ENCODE results near the gene BTBD18. TPM values are rescaled to one million over a fixed set of nuclear protein-coding genes. Genes with fewer than 3 reads are reported as not detected.

Gene BTBD18
- total and polyA plus RNA-seq, 10 of the 15 experiments (the other 5 are each of a cell fraction or from before 2014, with no cell fraction given) = 0.05 to 0.58 (median 0.19) TPM; not detected in 6

- ATAC-seq (no peak), FAIRE-seq (no peak), DNase-seq (ENCODE audit: low read depth, low spot score) (no peak)
- H2AFZ ChIP-seq (ENCODE audit: control insufficient read depth, low read depth, low read length) = no peak overlapping the region
- H4K20me1 ChIP-seq (ENCODE audit: control insufficient read depth, insufficient read depth) = no peaks in the 10 kb centered on the region
- in situ Hi-C loops (cut with MboI) (no loop called here), intact Hi-C loops (cut with micrococcal nuclease; ENCODE audit: unreplicated experiment) (no loop called here)
- BruUV-seq (replicated peaks) = TSS peak; percentile 16
- H3K4me2 ChIP-seq (ENCODE audit: control insufficient read depth, insufficient read depth) = no peak overlapping the region
- RAD21 ChIA-PET (ENCODE audit: unreplicated experiment) = interaction anchor here (0.6 kb wide), 1 partner anchor 18 kb away, joined by 3 read pairs; no protein-coding TSS in a partner anchor
- H3K36me3 ChIP-seq (ENCODE audit: control insufficient read depth in 2 of 2, insufficient read depth in 2 of 2, low read length in 1 of 2) = peaks cover 3 to 5% of the 10 kb centered on the region in 2 experiments; a peak in 3 of 4 replicates
- H3K4me1 ChIP-seq (ENCODE audit: control insufficient read depth, insufficient read depth, low read length) = peaks cover 9% of the 10 kb centered on the region; the same call in 1 of the 2 replicates
- CTCF ChIA-PET = interaction anchor here (1.2 kb wide), 1 partner anchor 68 kb away, joined by 3 read pairs; no protein-coding TSS in a partner anchor
- H3K27me3 ChIP-seq (replicated peaks in 1 of 2; ENCODE audit: control insufficient read depth in 2 of 2, insufficient read depth in 2 of 2, low read length in 1 of 2) = no peaks in the 10 kb centered on the region
- TF ChIP-seq SMAD5 (IDR thresholded peaks at IDR 0.05; ENCODE audit: low read depth) (no peak), STAT1 (conservative IDR thresholded peaks at IDR 0.05) (no peak), NR2F1 (conservative IDR thresholded peaks at IDR 0.05) (no peak), CREB1 (IDR thresholded peaks at IDR 0.05; ENCODE audit: low read depth) (no peak), ELK1 (IDR thresholded peaks at IDR 0.05; ENCODE audit: low read depth, low read length) (no peak), ATF7 (IDR thresholded peaks at IDR 0.05; ENCODE audit: low read depth) (no peak), TARDBP (IDR thresholded peaks at IDR 0.05; ENCODE audit: borderline replicate concordance) (no peak), JUNB (IDR thresholded peaks at IDR 0.05) (no peak), ETV6 (conservative IDR thresholded peaks at IDR 0.05 in 1 of 2, IDR thresholded peaks at IDR 0.05 in 1 of 2; ENCODE audit: borderline replicate concordance in 1 of 2, low read depth in 1 of 2) (no peak), RAD51 (IDR thresholded peaks at IDR 0.05) (no peak)
- H3K27ac ChIP-seq (ENCODE audit: control insufficient read depth, insufficient read depth) = no peak overlapping the region
- no peaks in the 10 kb centered on the region for H3K9me3 ChIP-seq (replicated peaks; ENCODE audit: control insufficient read depth, insufficient read depth, low read length)
- POLR2A ChIA-PET = interaction anchor here (0.6 kb wide), 1 partner anchor 34 kb away, joined by 3 read pairs; no protein-coding TSS in a partner anchor
- SMC1A ChIA-PET (ENCODE audit: uncharacterized antibody, unreplicated experiment) = interaction anchor here (1.0 to 2.1 kb wide), 3 partner anchors 13 to 68 kb away, joined by 3 to 8 read pairs (median 7); no protein-coding TSS in a partner anchor
- no peak overlapping the region for H3K4me3 ChIP-seq
- 100% methylated on average over 1 of the region's 1 CpG for WGBS (ENCODE audit: insufficient coverage, insufficient replicate concordance, low lambda C conversion rate, missing lambda C conversion rate)
- peaks cover 41% of the 10 kb centered on the region for H3K79me2 ChIP-seq (ENCODE audit: control insufficient read depth, insufficient read depth, low read length)
- H3K9ac ChIP-seq (ENCODE audit: control insufficient read depth, insufficient read depth, low read length) = no peak overlapping the region
Measured at GRCh38 chr11:57732661-57733060, 19.0 kb downstream of the BTBD18 start.
